NCI-H2196 (cell line): ENCODE results near the gene CTRL.
A peak's percentile ranks its signal among the peaks of the same experiment; 100 is the strongest.
"Not testable (repeated sequence)": the region's sequence is repeated elsewhere in the genome, so short reads cannot be mapped to it uniquely, and the experiment has no call there.

Source experiments
- DNase-seq: peaks from one replicate; lab custom pipeline; 2025; ENCODE audit not compliant: unreplicated experiment; lab: John Stamatoyannopoulos, UW

The CTRL gene

DNA sequence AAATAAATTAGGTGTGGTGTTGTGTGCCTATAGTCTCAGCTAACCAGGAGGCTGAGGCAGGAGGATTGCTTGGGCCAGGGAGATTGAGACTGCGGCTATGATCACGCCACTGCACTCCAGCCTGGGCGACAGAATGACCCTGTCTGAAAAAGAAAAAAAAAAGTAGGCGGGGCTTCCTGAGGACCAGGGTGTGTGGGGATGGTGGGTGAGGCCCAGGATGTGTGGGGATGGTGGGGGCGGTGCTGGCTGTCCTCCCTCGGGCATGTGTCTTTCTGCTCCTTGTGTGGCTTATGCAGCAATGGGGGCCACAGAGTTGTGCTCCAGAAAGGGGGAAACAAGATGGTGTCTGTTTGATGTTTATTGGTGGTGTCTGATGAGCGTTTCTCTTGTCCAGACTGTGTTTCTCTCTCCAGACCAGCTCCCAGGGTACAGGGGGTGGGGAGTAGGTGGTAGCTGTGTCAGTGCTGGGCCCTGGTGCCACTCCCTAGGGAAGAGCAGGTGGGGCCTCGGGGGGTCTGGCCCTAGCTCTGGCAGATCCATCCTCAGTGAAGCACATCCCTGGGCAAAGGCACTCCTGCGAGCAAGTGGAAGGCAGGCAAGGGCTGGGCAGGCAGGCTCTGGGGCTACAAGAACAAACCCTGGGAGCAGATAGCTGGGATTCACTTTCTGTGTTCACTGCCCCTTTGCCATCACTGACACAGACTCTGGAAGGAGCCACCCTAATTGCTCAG is 10.0 kb upstream of the CTRL start:
- no peak for DNase-seq

DNA sequence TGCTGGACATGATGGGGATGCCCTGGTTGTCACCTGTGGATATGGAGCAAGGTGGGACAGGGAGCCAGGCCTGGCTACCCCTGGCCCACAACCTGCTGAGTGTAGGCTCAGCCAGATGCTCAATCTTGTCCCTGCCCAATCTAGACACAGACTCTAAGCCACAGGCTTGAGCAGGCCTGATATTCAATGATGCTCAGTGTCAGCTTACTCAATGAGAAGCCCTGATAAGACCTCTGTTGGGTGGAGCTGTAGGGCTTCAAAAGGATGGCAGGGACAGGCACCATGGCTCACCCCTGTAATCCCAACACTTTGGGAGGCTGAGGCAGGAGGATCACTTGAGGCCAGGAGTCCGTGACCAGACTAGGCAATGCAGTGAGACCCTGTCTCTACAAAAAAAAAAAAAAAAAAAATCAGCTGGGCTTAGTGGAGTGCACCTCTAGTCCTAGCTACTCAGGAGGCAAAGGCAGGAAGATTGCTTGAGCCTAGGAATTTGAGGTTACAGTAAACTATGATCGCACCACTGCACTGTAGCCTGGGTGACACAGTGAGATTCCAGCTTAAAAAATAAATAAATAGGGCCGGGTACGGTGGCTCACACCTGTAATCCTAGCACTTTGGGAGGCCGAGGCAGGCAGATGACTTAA is 8.9 kb upstream of the CTRL start:
- no peak for DNase-seq

DNA sequence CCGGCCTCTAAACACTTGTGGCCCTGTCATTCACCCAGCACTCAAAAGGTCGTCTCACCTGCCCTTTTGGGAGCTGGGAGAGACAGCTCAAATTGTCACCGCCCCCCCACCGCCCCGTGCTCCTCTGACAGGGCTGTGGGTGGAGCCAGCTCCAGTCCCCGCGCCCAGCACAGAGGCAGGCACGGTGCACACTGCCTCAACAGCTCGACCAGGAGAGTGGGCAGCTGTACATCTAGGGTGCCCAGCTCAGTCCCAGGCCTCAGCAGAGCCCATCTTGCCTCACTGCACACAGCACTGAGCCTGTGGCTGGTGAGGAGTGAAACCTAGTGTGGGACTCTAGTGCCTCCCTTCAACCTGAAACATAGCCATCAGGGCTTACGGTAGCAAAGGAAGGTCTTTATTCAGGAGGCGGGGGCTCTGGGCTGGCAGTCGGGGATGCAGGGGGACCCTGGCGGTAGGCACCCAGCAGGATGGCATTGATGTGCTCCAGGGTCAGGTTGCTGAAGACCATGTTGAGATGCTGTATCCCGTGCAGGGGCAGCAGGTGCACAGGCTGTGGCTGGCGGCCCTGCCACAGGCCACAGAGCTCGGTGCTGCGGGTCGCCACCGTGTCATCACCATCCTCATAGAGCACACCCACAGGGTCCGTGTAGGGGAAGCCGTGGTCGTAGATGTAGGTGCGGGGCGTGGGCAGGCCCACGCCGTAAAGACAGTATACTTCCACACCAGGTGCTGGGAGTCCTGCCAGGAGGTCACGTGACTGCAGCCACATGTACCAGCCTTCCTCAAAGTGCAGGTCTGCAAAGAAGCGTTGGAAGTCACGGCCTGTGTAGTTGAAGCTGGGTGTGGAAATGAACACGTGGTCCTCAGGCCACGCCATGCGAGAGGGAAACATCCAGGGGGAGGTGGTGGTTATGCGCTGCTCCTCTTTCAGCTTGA is 8.1 kb upstream of the CTRL start:
- DNase-seq, result peak; percentile 8

DNA sequence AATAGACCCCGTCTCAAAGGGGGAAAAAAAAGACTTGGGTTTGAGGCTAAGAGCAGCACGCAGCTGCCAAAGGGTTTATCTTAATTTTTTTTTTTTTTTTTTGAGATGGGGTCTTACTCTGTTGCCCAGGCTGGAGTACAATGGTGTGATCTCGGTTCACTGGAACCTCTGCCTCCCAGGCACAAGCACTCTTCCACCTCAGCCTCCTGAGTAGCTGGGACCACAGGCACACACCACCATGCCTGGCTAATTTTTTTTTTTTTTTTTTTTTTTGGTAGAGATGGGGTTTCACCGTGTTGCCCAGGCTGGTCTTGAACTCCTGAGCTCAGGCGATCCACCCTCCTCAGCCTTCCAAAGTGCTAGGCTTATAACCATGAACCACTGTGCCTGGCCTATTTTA is 6.1 kb upstream of the CTRL start:
- not testable (repeated sequence) for DNase-seq

DNA sequence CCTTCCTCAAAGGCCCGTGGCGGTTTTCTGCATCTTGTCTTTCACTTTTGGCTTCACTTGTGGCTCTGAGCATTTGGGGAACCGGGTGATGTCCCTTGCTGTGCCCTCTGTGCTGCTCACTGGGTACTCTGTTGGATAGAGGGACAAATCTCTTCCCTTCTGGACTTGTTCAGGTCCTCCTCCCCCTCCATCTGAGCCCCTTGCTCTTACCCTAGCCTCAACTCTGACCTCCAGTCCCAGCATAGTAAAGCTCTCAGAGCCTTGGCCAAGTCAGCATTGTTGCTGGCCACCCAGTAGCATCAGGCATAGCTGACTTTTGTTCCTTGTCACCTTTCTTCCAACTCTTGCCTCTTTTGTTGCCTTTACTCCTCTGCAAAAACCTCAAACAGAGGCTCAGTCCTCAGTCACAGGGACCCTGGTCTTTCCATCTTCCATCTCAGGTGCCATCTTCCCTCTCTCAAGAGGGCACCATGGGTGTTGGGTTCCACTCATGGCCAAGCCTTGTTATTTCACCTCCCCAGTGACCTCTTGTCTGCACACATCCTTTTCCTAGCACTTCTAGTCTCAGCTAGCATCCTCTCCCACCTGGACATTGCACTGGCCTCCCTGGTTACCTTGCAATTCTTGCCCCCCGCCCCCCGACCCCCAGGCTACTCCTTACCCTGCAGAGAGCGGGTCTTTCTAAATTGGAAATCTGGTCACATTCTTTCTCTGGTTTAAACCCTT is 5.4 kb upstream of the CTRL start:
- DNase-seq, result no peak

DNA sequence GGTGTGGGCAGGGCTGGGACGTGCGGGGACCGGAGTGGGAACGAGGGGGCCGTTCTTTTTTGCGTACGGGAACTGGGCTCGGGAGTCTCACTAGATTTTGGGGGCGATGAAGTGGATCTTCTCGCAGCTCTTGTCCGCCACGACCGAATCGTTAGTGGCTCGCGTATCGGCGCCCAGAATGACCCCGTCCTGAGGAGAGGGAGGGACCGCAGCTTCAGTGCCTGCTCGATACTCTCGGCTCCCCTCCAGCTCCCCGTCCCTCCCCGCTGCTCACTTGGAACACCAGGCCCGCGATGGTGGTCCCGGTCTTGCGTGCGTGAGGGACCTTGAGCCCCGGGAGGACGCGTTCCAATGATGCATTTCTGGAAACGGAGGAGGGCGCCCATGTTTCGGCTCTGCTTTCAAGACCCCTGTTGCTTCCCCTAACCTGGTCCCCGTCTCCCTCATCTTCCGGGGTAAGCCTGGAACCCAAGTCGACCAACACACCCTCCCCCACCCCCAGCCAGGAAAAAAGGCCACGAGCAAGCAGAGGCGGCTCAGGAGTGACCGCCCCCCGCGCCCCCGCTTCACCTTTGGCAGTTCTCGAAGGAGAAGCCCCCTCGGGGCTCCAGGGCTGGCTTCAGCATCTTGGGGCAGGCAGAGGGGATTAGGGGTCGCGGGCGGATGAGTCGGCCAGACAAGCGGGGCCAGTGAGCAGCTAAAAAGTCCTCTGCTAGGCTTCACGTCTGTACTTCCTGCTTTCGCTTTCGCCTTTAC is 4.6 kb upstream of the CTRL start, which contains the start of gene PSMB10:
Gene PSMB10, minus strand, starts transcription at position 727 of the 756 bp plus-strand sequence. Its CDS starts 101 bp downstream, at position 626.
- peak; percentile 19 for DNase-seq

DNA sequence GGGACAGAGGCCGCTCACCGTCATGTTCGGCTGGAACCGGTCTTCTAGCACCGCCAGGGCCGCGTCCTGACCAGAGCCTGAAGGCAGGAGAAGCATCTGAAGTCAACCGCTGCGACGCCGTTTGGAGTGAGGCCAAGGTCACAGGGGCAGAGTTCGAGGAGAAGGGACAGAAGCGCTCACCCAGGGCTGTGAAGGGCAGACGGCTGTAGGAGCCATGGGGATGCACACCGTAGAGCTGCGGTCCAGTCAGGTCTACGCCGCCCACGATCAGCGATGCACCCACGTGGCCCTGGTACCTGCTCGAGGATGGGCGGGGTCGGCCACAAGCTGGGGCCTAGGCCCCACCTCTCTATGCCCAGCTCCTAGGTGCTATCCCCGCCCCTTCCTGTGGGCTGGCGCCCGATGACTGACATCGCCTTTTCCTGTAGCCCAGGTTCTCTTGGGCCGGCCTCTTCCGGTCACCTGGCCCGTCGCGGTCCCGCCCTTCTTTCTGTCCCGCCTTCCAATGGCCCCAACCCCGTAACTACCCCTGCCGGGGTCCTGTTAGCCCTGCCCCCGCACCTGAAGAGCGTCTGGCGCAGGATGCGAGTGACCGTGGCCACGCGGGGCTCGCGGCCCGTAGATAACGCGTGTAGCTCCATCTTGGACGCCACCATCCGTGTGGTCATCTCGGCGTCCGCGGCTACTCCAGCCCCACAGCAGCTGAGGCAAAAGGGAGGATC is 3.9 kb upstream of the CTRL start:
- peak; percentile 91 for DNase-seq

DNA sequence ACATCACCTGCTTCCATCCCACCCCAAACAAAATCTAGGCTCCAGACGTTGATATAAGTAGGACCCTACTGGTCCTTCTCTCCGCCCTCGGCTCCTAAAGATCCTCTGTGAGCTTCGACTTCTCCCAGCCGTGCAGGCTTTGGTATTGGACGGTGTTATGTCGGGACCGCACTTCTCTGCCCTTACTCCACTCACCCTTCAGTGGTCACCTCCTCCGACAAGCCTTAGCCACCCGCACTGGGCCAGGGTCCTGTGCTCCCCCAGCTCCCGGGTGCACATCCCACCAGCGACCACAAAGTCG is 3.4 kb upstream of the CTRL start:
- no peak for DNase-seq

DNA sequence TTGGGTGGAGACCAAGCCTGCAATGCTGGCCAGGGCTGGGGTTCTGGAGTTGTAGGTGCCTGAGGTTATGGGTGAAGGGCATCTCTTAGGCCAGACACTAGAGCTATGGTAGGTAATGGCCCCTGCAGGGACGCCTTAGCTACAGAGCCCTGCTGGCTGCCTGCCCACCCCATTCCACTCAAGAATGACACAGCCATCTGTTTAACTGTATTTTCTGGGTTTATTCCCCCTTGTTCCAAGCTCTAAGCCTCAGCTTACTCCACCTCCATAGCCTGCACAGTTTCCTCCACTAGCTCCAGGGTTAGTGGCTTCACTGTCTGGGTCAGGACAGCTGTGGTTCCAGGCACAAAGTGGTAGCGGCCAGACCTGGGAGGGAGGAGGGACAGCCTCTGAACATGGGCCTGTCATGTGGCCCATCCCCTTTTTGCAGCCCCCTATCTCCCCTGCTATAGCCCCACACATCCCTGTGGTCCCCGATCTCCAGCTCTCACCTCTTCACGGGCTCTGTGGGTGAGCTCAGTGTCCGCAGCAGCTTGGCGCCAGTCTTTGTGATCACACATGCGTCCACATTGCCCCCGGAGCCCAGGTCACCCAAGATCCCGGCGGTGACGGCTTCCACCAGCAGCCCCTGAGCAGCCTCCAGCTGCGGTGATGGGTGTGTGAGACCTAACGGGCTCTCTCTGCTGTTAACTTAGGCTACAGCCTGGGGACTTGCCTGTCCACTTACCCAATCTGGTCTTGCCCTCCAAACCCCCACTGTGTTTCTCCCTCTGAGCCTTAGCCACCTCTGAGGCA is 2.8 kb upstream of the CTRL start:
- no peak for DNase-seq

DNA sequence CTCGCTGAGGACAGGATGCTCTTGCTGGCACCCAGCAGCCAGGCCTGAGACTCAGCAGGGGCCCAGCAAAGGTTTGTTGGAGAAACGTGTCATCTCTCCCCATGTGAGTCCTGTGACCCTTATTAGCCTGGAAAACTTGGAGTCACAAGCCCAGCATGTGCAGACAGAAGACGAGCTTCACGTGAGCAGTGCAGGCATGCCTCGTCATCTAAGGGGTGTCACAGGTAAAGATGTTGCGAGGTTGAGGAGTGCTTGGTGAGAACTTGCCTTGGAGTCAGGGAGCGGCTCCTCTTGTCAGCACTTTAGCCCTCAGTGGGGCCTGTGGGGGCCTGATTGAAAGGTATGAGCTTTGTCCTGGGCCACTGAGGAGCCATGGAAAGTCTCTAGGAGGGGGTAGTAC is 2.1 kb upstream of the CTRL start:
- DNase-seq, result no peak

DNA sequence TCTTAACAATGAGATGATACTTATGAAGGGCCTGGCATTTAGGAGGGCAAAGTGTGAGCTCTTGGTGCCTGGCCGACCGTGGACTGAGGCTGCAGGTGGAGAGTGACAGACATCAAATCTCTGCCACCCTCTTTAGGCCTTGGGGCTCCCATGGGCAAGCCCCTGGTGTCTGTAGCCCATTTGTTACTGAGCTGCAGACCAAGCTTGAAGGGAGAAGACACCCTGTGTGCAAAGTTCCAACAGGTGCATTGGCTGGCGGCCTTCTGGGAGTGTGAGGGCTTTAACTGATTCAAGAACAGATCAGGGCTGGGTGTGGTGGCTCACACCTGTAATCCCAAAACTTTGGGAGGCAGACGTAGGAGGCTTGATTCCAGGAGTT is 789 bp upstream of the CTRL start:
- DNase-seq, result no peak

DNA sequence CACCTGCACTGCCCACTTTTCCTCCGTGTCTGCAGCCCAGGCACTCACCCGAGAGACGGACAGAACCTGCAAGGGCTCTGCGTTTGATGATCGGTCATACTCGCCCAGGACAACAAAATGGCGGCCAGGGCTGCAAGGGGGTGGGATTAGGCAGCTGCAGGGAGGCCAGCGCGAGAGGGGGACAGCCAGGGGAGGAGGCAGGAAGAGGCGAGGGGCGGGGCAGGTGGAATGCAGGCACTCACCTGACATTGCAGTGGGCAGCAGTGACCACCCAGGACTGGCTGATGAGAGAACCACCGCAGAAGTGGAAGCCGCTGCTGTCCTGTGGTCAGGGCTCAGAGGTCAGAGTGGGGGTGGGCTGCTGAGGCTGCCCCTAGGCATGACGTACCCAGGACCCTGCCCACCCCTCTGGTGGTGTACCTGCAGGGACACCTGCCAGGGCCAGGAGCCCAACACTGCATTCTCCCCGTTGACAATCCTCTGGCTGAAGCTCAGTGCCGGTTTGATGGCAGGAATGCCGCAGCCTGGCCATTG is 917 bp downstream of the CTRL start:
- no peak for DNase-seq

DNA sequence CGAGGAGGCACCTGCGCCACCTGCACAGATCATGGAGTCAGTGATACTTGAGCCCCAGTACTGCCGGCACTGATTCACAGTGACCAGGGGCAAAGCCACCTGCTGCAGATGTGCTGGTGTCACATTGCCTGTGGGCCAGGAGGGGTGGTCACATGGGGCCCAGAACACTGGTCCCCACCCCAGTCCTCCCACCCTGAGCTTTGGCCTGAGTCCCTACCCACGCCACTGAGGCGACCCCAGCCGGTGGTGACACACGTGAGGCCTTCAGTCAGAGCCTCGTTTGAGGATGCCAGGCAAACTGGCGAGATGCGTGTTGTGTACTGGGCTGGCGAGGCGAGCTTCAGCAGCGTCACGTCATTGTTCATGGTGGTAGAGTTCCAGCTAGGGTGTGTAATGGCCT is 1.5 kb downstream of the CTRL start:
- DNase-seq, result no peak

DNA sequence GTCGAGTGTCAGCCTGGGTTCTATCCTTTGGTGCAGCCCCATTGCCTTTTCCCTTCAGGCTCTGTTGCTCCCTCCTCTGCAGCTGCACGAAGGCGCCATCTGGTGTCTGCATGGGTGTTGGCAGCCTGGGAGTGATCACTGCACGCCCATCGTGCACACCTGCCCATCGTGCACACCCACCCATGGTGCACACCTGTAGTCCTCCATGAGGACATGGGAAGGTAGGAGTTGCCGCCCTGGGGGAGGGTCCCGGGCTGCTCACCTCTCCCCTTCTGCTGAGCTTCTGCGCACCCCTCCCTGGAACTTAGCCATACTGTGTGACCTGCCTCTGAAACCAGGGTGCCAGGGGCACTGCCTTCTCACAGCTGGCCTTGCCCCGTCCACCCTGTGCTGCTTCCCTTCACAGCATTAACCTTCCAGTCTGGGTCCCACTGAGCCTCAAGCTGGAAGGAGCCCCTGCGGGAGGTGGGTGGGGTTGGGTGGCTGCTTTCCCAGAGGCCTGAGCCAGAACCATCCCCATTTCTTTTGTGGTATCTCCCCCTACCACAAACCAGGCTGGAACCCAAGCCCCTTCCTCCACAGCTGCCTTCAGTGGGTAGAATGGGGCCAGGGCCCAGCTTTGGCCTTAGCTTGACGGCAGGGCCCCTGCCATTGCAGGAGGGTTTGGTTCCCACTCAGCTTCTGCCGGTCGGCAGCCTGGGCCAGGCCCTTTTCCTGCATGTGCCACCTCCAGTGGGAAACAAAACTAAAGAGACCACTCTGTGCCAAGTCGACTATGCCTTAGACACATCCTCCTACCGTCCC is 2.9 kb downstream of the CTRL start:
- DNase-seq, result peak; percentile 56

DNA sequence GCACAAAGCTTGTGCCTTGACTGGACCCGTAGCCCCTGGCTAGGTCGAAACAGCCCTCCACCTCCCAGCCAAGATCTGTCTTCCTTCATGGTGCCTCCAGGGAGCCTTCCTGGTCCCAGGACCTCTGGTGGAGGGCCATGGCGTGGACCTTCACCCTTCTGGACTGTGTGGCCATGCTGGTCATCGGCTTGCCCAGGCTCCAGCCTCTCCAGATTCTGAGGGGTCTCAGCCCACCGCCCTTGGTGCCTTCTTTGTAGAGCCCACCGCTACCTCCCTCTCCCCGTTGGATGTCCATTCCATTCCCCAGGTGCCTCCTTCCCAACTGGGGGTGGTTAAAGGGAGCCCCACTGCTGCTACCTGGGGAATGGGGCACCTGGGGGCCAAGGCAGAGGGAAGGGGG is 3.5 kb downstream of the CTRL start:
- no peak for DNase-seq

DNA sequence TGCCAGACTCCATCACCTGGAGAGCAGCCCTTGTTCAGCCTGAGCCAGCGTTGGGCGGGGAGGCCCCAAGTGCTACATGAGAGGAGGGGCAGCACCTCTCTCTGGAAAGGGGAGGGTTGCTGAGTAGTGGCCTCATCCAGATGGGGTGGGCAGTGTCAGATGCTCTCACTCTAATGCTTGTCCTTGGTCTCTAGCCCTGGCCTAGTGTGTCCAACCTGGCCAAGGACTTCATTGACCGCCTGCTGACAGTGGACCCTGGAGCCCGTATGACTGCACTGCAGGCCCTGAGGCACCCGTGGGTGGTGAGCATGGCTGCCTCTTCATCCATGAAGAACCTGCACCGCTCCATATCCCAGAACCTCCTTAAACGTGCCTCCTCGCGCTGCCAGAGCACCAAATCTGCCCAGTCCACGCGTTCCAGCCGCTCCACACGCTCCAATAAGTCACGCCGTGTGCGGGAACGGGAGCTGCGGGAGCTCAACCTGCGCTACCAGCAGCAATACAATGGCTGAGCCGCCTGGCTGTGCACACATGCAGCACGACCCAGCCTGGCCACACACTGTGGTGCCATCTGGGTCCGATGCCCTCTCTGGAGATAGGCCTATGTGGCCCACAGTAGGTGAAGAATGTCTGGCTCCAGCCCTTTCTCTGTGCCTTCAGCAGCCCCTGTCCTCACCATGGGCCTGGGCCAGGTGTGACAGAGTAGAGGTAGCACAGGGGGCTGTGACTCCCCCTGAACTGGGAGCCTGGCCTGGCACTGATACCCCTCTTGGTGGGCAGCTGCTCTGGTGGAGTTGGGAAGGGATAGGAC is 4.3 kb downstream of the CTRL start:
- no peak for DNase-seq

DNA sequence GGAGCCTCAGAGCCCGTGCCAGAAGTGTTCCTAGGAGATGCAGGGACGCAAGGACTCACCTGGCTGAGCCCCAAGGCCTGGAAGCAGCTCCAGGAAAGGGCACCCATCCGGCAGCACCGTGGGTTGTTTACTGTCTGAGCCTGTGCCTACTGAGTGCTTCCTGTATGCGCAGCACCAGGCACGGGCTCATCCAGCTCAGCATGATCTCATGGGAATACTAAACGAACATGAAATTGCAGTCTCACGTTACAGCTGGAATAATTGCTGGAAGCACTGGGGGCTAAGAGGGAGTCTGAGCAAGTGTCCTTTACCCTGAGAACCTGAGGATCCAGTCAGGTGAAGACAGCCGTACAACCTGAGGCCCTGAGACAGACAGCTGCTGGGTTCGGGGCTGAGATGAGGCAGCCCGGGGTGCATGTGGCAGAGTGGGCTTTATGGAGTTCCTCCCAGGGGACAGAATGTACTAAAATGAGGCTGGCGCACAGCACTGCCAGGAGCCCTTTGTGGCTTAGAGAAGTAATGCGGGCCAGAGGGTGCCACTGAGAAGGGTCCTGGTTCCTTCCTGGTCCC is 5.4 kb downstream of the CTRL start:
- DNase-seq, result peak; percentile 55
